GM10847 (cell line): ENCODE results near the gene MERTK.

Source experiments
- POLR2A ChIP-seq: IDR thresholded peaks from 2 replicates; pipeline ENCODE4 v1.6.1; 2011; ENCODE audit not compliant: insufficient read length; ENCODE audit errors: extremely low read depth

The MERTK gene

DNA sequence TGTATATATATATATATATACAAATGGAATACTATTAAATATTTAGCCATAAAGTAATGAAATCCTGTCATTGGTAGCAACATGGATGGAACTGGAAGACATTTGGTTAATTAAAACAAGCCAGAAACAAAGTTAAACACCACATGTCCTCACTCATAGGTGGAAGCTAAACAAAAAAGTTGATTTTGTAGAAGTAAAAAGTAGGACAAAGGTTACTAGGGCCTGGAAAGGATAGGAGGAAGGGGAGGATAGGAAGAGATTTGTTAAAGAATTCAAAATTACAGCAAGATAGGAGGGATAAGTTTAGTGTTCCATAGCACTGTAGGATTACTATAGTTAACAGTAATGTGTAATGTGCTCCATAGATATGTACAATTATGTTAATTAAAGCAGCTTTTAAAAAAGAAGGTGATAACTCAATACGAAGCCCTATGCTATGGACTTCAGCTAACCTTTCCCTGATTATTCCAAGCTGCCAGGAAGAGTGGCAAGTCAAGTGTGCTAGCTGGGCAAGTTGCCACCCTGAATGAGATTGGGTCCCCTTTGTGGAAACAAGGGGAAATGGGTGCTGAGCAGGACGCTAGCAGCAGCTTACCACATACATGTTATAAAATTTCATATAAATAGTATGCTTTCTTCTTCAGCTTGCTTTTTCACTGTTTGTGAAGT lies 12.3 kb downstream of the MERTK start:
- TF ChIP-seq POLR2A: no peak

- TF ChIP-seq POLR2A: no peak
Observed at GRCh38 chr2:111912547-111912946, 14.1 kb downstream of the MERTK start.

DNA sequence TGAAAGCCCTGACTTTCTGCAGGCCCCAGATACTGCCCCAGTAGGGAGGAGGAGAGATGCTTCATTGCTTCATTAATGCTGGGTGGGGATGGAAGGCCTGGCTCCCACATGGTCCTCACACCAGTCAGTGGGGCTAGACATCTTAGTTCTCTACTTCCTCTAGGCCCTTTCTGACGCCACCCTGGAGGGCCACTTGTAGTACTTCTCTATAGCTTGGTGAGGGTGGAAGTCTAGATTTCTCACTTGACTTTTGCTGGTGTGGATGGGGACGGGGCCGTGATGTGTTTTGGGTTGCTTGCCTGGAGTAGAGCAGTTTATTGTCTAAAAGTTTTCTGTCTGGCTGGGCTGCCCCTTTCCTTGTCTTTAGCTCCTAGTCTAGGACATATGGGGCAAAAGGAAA lies 18.7 kb downstream of the MERTK start:
- no peak for TF ChIP-seq POLR2A

DNA sequence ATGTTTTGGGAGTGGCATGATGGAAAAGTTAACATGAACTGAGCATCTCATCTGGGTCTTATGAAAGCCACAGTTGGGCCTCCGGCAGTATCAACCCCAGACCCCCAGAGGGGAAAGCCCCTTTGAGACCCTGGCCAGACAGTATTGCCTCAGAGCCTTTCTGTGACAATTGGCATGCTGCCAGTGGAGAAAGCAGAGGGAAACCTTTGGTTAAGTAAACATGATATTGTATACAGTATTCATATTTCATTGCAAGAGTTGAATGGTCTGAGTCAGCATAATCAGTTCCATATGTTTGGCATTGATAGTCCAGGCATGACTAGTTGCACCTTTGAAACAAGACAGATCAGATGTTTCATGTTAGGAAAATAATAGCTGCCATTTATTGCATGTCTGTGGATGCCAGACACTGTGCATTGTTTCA lies 20.0 kb downstream of the MERTK start:
- TF ChIP-seq POLR2A: no peak

DNA sequence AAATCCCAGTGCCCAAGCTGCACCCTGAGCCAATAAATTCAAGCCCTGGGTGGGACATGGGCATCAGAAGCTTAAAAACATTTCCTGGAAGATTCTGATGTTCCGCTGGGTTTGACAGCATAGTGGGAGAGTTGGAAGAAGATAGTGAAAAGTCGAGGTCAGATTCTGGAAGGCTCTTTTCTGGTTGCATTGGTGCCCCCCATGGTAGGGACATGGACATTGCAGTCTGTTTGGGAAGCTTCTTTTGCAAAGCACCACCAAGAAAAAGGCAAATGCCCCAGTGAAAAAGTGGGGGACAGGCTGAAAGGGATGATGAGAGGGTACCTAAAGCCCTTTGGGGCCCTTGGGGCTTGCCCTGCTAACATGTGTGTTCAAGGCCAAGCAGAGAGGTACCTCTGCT lies 21.0 kb downstream of the MERTK start:
- no peak for TF ChIP-seq POLR2A

DNA sequence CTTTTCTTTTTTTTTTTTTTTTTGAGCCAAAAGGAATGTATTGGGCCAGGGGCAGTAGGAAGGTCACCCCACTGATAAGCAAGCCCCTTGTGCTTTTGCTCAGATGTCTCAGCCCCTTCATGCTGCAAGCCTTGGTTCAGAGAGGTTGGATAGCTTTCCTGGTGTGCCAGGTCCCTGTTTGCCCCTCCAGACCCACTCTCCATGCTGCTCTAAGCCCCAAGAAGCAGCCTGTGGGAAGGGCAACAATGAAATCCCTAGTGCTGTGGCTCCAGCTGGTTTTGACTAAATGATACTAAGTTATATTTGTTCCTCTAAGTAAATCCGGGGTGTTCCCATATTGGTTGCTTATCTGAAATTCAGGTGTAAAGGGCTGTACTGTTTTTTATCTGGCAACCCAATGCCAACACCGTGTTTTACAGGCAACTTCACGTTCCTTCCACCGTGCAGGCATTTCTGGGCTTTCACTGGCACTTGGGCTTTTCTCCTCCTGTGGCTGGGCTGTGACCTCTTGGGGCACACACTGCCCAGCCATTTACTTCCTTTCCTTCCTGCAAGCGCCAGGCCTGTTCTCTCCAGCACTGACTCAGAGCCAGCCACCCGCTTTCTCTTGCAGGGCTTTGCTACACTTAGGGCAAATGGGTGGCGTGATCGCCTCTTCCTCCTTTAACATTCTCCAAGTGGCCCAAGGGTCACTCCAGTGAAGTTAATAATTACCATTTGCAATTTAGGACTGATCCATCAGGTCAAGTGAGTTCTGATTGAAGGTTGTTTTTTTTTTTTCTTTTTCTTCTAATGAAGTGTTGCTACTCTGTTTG lies 21.6 kb downstream of the MERTK start:
- TF ChIP-seq POLR2A: no peak

DNA sequence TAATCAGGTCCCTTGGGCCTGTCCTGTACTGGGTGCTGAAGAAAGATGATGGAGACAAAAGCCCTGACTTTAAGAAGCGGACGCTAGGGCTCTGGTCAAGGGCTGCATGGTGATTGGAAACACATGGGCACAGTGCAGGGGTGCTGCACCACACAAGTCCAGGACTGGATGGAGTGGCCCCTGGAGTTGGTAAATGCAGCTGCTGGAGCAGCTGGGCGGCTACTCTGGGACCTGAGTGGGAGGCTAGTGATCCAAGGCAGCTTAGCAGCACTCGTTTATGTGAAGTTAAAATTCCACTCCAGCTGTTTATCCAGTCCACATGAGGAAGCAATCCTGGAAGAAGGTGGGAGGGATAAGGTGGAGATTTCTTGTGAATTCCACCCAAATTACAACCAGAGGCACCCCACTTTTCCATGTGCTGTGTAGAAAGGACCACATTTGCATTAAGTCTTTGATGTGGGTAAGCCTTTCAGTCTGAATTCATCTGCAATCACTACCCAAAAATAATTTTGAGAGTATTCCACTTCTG lies 24.9 kb downstream of the MERTK start:
- no peak for TF ChIP-seq POLR2A

DNA sequence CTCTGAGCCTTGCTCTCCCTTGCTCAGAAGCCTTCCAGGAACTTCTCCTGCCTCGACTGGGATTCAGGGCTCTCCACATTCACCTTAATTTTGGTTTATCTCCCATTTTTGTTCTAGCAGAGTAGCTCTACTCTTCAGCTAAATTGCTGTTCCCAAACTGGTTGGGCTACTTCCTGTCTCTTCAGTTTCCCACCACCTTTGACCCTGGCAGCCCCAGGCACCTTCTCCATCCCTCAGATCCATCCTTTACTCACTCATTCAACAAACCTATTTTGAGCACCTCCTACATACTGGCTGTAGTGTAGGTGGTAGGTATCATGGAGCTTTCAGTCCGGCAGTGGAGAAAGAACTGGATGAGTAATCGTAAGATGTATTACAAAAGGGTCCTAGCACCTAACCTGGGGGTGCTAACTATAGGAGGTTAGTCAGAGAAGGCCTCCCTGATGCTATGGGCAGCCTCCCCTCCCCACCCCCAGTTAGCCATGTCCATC lies 26.3 kb downstream of the MERTK start:
- no peak for TF ChIP-seq POLR2A

- no peak for TF ChIP-seq POLR2A
Observed at GRCh38 chr2:111927723-111928122, 29.3 kb downstream of the MERTK start.

DNA sequence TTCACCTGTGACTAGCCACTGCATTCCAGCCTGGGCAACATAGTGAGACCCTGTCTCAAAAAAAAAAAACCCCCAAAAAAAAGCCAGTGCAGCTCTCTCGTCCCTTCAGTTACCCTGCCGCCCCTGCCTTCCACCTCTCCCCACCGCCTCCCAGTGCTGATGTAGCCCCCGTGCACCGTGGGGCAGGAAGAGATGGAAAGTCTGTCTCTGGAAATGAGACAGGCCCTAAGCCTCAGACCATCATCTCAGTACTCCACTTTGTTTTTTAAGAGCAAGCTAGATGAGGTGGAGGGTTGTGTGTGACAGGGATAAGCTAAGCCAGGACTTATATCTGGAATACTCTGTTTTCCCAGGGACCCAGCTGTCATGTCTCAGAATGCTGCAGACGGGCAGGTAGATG lies 32.0 kb downstream of the MERTK start:
- TF ChIP-seq POLR2A: no peak

DNA sequence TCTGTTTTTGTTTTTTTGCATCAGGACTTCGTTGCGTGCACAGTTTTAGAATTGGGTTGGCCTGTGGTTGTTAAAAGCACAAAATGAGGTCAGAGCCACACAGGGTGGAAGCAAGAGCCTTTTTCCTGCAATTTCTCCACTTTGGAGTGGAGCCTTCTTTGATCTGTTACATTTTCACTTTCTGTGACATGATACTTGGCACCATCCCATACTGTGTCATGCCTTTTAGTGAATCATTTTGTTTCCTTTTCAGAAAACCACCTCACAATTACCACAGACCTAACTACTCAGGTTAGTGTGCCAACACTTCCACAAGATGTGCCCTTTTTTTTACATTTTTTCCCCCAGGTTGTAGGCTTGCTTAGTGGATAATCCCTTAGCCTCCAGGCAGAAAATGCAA lies 32.5 kb downstream of the MERTK start:
- no peak for TF ChIP-seq POLR2A

DNA sequence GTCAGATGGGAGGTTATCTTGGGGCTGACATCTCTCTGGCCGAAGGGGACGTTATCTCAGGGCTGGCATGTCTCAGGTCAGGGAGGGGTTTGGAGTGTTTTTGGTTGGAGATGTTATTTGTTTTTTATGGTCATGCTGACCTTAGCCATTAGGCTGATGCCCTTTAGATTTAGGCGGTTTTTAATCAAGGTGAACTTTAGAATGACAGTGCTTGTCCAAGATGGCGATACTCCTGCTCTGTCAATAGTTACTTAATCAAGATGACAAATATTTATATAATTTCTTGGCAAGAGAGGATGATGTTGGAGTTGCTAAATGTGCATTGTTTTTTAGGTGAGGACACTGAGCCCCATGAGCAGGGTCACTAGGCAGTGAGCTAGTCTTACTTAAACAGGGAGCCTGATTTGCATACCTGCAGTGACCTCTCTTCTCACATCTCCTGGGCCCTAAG lies 34.5 kb downstream of the MERTK start:
- no peak for TF ChIP-seq POLR2A

DNA sequence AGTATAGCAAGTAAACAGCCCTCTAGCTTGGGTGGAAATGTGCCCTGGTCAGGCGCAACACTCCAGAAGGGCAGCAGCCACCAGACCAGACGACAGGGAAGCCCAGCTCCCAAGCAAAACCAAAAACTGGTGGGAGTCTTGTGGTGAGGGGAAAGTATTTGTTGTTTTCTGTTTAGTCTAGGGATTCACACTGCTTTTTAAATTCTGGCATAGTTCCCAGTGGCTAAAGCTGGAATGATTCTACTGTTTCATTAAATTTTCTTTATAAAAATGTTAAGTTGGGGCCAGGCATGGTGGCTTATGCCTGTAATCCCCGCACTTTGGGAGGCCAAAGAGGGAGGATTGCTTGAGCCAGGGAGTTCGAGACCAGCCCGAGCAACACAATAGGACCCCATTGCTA lies 38.5 kb downstream of the MERTK start:
- no peak for TF ChIP-seq POLR2A

- TF ChIP-seq POLR2A: no peak
Observed at GRCh38 chr2:111938392-111938791, 40.0 kb downstream of the MERTK start.

- no peak for TF ChIP-seq POLR2A
Observed at GRCh38 chr2:111940333-111941196, 42.2 kb downstream of the MERTK start.
